ENCODE measurements around the gene STARD9. TPM values are rescaled to one million over a fixed set of nuclear protein-coding genes. Genes with fewer than 3 reads are reported as not detected.

The STARD9 gene
- total and polyA plus RNA-seq, 2 of the 13 experiments (the other 11 are each of a cell fraction or from before 2014, with no cell fraction given) = 5.3 to 7.5 TPM

DNA sequence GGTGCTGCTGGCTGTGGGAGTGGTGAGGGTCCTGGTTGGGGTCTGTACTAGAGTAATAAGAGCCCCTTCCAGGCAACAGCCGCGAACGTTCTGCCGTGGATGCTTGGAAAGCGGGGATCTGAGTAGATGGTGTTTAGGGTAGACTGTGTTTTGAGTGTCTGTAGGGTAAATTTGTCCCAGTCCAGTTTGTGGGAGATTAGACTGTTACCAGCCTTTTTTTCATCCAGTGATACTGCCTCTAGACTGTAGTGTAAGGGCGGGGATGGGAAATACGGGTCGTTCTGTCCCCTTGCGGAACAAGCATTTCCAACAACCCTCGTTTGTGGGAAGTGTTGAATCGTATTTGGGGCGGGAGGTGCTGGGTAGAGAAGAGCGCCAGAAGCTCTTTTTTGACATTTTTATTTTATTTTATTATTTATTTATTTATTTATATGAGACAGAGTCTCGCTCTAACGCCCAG is 26.3 kb upstream of the STARD9 start (continued):
- TF ChIP-seq GZF1 (CRISPR knock-in tag; IDR thresholded peaks at IDR 0.05) (no peak), NAIF1 (CRISPR knock-in tag; IDR thresholded peaks at IDR 0.05; ENCODE audit: borderline replicate concordance) (peak; percentile 76; the same call in 1 of the 2 replicates), ZNF230 (CRISPR knock-in tag; IDR thresholded peaks at IDR 0.05) (0 out of 2 replicates have a peak, but pooled peaks have one; percentile 42), ZNF205 (CRISPR knock-in tag; IDR thresholded peaks at IDR 0.05) (no peak), MAFG (CRISPR knock-in tag; IDR thresholded peaks at IDR 0.05) (0 out of 2 replicates have a peak, but pooled peaks have one; percentile 17), KLF13 (CRISPR knock-in tag; IDR thresholded peaks at IDR 0.05) (no peak), SIX4 (CRISPR knock-in tag; IDR thresholded peaks at IDR 0.05) (no peak), TBX2 (CRISPR knock-in tag; IDR thresholded peaks at IDR 0.05; ENCODE audit: borderline replicate concordance) (no peak)
- TF ChIP-seq, protein P1, sequence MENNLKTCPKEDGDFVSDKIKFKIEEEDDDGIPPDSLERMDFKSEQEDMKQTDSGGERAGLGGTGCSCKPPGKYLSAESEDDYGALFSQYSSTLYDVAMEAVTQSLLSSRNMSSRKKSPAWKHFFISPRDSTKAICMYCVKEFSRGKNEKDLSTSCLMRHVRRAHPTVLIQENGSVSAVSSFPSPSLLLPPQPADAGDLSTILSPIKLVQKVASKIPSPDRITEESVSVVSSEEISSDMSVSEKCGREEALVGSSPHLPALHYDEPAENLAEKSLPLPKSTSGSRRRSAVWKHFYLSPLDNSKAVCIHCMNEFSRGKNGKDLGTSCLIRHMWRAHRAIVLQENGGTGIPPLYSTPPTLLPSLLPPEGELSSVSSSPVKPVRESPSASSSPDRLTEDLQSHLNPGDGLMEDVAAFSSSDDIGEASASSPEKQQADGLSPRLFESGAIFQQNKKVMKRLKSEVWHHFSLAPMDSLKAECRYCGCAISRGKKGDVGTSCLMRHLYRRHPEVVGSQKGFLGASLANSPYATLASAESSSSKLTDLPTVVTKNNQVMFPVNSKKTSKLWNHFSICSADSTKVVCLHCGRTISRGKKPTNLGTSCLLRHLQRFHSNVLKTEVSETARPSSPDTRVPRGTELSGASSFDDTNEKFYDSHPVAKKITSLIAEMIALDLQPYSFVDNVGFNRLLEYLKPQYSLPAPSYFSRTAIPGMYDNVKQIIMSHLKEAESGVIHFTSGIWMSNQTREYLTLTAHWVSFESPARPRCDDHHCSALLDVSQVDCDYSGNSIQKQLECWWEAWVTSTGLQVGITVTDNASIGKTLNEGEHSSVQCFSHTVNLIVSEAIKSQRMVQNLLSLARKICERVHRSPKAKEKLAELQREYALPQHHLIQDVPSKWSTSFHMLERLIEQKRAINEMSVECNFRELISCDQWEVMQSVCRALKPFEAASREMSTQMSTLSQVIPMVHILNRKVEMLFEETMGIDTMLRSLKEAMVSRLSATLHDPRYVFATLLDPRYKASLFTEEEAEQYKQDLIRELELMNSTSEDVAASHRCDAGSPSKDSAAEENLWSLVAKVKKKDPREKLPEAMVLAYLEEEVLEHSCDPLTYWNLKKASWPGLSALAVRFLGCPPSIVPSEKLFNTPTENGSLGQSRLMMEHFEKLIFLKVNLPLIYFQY (CRISPR knock-in tag; IDR thresholded peaks at IDR 0.05; ENCODE audit: borderline replicate concordance) = no peak
- TF ChIP-seq, protein P2, sequence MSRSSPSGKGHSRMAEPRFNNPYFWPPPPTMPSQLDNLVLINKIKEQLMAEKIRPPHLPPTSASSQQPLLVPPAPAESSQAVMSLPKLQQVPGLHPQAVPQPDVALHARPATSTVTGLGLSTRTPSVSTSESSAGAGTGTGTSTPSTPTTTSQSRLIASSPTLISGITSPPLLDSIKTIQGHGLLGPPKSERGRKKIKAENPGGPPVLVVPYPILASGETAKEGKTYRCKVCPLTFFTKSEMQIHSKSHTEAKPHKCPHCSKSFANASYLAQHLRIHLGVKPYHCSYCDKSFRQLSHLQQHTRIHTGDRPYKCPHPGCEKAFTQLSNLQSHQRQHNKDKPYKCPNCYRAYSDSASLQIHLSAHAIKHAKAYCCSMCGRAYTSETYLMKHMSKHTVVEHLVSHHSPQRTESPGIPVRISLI (CRISPR knock-in tag; IDR thresholded peaks at IDR 0.05; ENCODE audit: borderline replicate concordance) = peak; percentile 40; the same call in 1 of the 2 replicates
